WTC11 (cell line): Measurements from ENCODE around the gene PDXP. TPM values are rescaled to one million over a fixed set of nuclear protein-coding genes. Genes with fewer than 3 reads are reported as not detected.

Source experiments
- ATF1 ChIP-seq: sonication (generic); formaldehyde crosslinking; IDR thresholded peaks from 2 replicates; pipeline ENCODE4 v1.8.1; 2023; ENCODE audit warnings: mild to moderate bottlenecking, moderate library complexity, missing genetic modification reagents
- CREB1 ChIP-seq: sonication (generic); formaldehyde crosslinking; IDR thresholded peaks from 2 replicates; pipeline ENCODE4 v1.8.0; 2023; ENCODE audit warnings: mild to moderate bottlenecking, missing genetic modification reagents
- ELF4 ChIP-seq: sonication (generic); formaldehyde crosslinking; IDR thresholded peaks from 2 replicates; pipeline ENCODE4 v1.8.1; 2022; ENCODE audit warnings: low read depth, mild to moderate bottlenecking, moderate library complexity, missing genetic modification reagents
- EMX1 ChIP-seq: fragments of 250-450 bp; sonication (Bioruptor Pico); IDR thresholded peaks from 2 replicates; pipeline ENCODE4 v1.8.0; 2021; ENCODE audit warnings: mild to moderate bottlenecking
- ETV6 ChIP-seq: sonication (generic); formaldehyde crosslinking; IDR thresholded peaks from 2 replicates; pipeline ENCODE4 v1.8.1; 2022; ENCODE audit warnings: mild to moderate bottlenecking, missing genetic modification reagents
- FOXJ3 ChIP-seq: sonication (generic); formaldehyde crosslinking; IDR thresholded peaks from 2 replicates; pipeline ENCODE4 v1.9.0; 2021; ENCODE audit warnings: missing genetic modification reagents, mild to moderate bottlenecking, borderline replicate concordance
- FOXP1 ChIP-seq: sonication (generic); formaldehyde crosslinking; IDR thresholded peaks from 2 replicates; pipeline ENCODE4 v1.8.0; 2022; ENCODE audit warnings: missing genetic modification reagents, mild to moderate bottlenecking, moderate library complexity, borderline replicate concordance
- GRHL2 ChIP-seq: fragments of 250-450 bp; sonication (Bioruptor Pico); IDR thresholded peaks from 2 replicates; pipeline ENCODE4 v1.8.0; 2022; ENCODE audit warnings: mild to moderate bottlenecking, moderate library complexity; ENCODE audit not compliant: insufficient replicate concordance, severe bottlenecking
- GTF2I ChIP-seq: fragments of 250-450 bp; sonication (Bioruptor Pico); conservative IDR thresholded peaks from 2 replicates; pipeline ENCODE4 v1.4.0; 2021; ENCODE audit warnings: mild to moderate bottlenecking
- IRF2 ChIP-seq: sonication (generic); formaldehyde crosslinking; IDR thresholded peaks from 2 replicates; pipeline ENCODE4 v1.8.0; 2022; ENCODE audit warnings: low read depth, missing genetic modification reagents, borderline replicate concordance
- MXD4 ChIP-seq: fragments of 250-450 bp; sonication (Bioruptor Pico); IDR thresholded peaks from 2 replicates; pipeline ENCODE4 v1.8.0; 2021; ENCODE audit warnings: mild to moderate bottlenecking, moderate library complexity, borderline replicate concordance
- MYBL2 ChIP-seq: sonication (generic); formaldehyde crosslinking; IDR thresholded peaks from 2 replicates; pipeline ENCODE4 v1.8.1; 2023; ENCODE audit warnings: mild to moderate bottlenecking, moderate library complexity, missing genetic modification reagents
- NFATC4 ChIP-seq: fragments of 250-450 bp; sonication (Bioruptor Pico); IDR thresholded peaks from 2 replicates; pipeline ENCODE4 v1.9.0; 2021; ENCODE audit warnings: mild to moderate bottlenecking
- NFE2L1 ChIP-seq: sonication (generic); formaldehyde crosslinking; IDR thresholded peaks from 2 replicates; pipeline ENCODE4 v1.8.1; 2023; ENCODE audit warnings: missing genetic modification reagents
- NFYB ChIP-seq: sonication (generic); formaldehyde crosslinking; conservative IDR thresholded peaks from 2 replicates; pipeline ENCODE4 v1.8.0; 2022; ENCODE audit warnings: low read depth, missing genetic modification reagents
- NR1H2 ChIP-seq: sonication (generic); formaldehyde crosslinking; IDR thresholded peaks from 2 replicates; pipeline ENCODE4 v1.9.0; 2021; ENCODE audit warnings: mild to moderate bottlenecking, moderate library complexity, missing genetic modification reagents
- NR2C2 ChIP-seq: sonication (generic); formaldehyde crosslinking; IDR thresholded peaks from 2 replicates; pipeline ENCODE4 v1.8.0; 2022; ENCODE audit warnings: mild to moderate bottlenecking, missing genetic modification reagents
- PRRX2 ChIP-seq: fragments of 250-450 bp; sonication (Bioruptor Pico); IDR thresholded peaks from 2 replicates; pipeline ENCODE4 v1.8.0; 2021; ENCODE audit warnings: mild to moderate bottlenecking
- RELA ChIP-seq: sonication (generic); formaldehyde crosslinking; IDR thresholded peaks from 2 replicates; pipeline ENCODE4 v1.8.1; 2022; ENCODE audit warnings: missing genetic modification reagents, mild to moderate bottlenecking, borderline replicate concordance
- SOX15 ChIP-seq: fragments of 250-450 bp; sonication (Bioruptor Pico); IDR thresholded peaks from 2 replicates; pipeline ENCODE4 v1.9.0; 2021; ENCODE audit warnings: mild to moderate bottlenecking
- TEAD4 ChIP-seq: sonication (generic); formaldehyde crosslinking; IDR thresholded peaks from 2 replicates; pipeline ENCODE4 v1.8.0; 2022; ENCODE audit warnings: mild to moderate bottlenecking, missing genetic modification reagents
- TP53 ChIP-seq: sonication (generic); formaldehyde crosslinking; IDR thresholded peaks from 2 replicates; pipeline ENCODE4 v1.8.1; 2023; ENCODE audit warnings: mild to moderate bottlenecking, missing genetic modification reagents
- ZNF121 ChIP-seq: sonication (generic); formaldehyde crosslinking; IDR thresholded peaks from 2 replicates; pipeline ENCODE4 v1.8.0; 2023; ENCODE audit warnings: missing genetic modification reagents
- ZNF138 ChIP-seq: sonication (generic); formaldehyde crosslinking; conservative IDR thresholded peaks from 2 replicates; pipeline ENCODE4 v1.8.1; 2022; ENCODE audit warnings: mild to moderate bottlenecking, moderate library complexity, missing genetic modification reagents
- ZNF396 ChIP-seq: fragments of 250-450 bp; sonication (Bioruptor Pico); IDR thresholded peaks from 2 replicates; pipeline ENCODE4 v1.8.0; 2021; ENCODE audit warnings: mild to moderate bottlenecking, moderate library complexity, borderline replicate concordance
- total RNA-seq: library from RNA; stranded (reverse); gene quantifications from 3 replicates; pipeline ENCODE4 v1.2.3, GENCODE V29; 2021
- TF ChIP-seq, protein P1 (sequence below): sonication (generic); formaldehyde crosslinking; IDR thresholded peaks from 2 replicates; pipeline ENCODE4 v1.8.0; 2022; ENCODE audit warnings: missing genetic modification reagents
- TF ChIP-seq, protein P2 (sequence below): sonication (generic); formaldehyde crosslinking; IDR thresholded peaks from 2 replicates; pipeline ENCODE4 v1.8.1; 2023; ENCODE audit warnings: mild to moderate bottlenecking, missing genetic modification reagents, moderate library complexity
- TF ChIP-seq, protein P3 (sequence below): fragments of 250-450 bp; sonication (Bioruptor Pico); IDR thresholded peaks from 2 replicates; pipeline ENCODE4 v1.9.0; 2021; ENCODE audit warnings: mild to moderate bottlenecking
- TF ChIP-seq, protein P4 (sequence below): sonication (generic); formaldehyde crosslinking; IDR thresholded peaks from 2 replicates; pipeline ENCODE4 v1.8.1; 2023; ENCODE audit warnings: mild to moderate bottlenecking, missing genetic modification reagents, moderate library complexity
- TF ChIP-seq, protein P5 (sequence below): sonication (generic); formaldehyde crosslinking; IDR thresholded peaks from 2 replicates; pipeline ENCODE4 v1.8.0; 2022; ENCODE audit warnings: mild to moderate bottlenecking, missing genetic modification reagents
- TF ChIP-seq, protein P6 (sequence below): sonication (generic); formaldehyde crosslinking; IDR thresholded peaks from 2 replicates; pipeline ENCODE4 v1.8.0; 2023; ENCODE audit warnings: mild to moderate bottlenecking, missing genetic modification reagents

Gene PDXP
- total RNA-seq, 1 experiment from 2014 or later: 36.1 TPM

DNA sequence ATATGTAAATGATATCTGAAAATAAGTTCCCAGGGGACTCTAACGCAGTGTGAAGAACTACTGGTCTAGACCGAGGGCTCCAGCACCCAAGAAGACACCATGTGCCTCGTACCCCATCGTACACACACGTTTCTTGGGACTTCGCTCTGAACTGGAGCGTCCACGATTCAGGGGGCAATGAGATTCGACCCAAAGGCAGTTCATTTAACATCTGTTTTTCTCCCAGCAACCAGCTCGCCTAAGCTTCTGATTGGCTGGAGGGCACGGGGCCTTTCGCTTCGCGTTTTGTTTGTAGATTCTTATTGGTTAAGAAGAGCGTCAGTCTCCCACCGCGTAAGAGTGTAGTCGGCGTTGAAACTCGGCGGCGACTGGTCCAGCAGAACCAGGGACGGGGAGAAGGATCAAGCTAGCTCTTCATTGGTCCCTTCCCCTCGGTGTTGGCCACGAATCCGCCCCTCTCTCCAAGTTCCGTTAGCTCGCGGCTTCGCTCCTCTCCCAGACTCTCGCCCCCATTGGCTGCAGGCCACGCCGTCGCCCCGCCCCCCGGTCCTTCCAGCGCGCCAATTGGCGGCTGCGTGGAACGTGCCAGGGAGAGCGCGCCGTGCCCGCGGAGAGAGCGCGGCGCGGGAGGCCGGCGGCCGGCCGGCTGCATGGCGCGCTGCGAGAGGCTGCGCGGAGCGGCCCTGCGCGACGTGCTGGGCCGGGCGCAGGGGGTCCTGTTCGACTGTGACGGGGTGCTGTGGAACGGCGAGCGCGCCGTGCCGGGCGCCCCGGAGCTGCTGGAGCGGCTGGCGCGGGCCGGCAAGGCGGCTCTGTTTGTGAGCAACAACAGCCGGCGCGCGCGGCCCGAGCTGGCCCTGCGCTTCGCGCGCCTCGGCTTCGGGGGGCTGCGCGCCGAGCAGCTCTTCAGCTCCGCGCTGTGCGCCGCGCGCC is at the start of gene PDXP (continued):
- TF ChIP-seq NFATC4 (no peak), MYBL2 (CRISPR knock-in tag) (peak; percentile 53; the same call in 1 of the 2 replicates), ZNF396 (no peak), MXD4 (no peak), RELA (CRISPR knock-in tag) (no peak), NR2C2 (CRISPR knock-in tag) (no peak), TP53 (CRISPR knock-in tag) (no peak), ZNF121 (CRISPR knock-in tag) (no peak), NFE2L1 (no peak), SOX15 (CRISPR knock-in tag) (no peak), ZNF138 (no peak), NFYB (CRISPR knock-in tag) (peak; percentile 95), GRHL2 (no peak), EMX1 (CRISPR knock-in tag) (no peak), CREB1 (CRISPR knock-in tag) (no peak), IRF2 (CRISPR knock-in tag) (no peak), NR1H2 (CRISPR knock-in tag) (no peak), ELF4 (CRISPR knock-in tag) (no peak), TEAD4 (CRISPR knock-in tag) (no peak), PRRX2 (CRISPR knock-in tag) (no peak), ATF1 (CRISPR knock-in tag) (no peak), GTF2I (CRISPR knock-in tag) (no peak), FOXP1 (CRISPR knock-in tag) (peak; percentile 77), ETV6 (CRISPR knock-in tag) (peak; percentile 80), FOXJ3 (CRISPR knock-in tag) (no peak)
- TF ChIP-seq, protein P1, sequence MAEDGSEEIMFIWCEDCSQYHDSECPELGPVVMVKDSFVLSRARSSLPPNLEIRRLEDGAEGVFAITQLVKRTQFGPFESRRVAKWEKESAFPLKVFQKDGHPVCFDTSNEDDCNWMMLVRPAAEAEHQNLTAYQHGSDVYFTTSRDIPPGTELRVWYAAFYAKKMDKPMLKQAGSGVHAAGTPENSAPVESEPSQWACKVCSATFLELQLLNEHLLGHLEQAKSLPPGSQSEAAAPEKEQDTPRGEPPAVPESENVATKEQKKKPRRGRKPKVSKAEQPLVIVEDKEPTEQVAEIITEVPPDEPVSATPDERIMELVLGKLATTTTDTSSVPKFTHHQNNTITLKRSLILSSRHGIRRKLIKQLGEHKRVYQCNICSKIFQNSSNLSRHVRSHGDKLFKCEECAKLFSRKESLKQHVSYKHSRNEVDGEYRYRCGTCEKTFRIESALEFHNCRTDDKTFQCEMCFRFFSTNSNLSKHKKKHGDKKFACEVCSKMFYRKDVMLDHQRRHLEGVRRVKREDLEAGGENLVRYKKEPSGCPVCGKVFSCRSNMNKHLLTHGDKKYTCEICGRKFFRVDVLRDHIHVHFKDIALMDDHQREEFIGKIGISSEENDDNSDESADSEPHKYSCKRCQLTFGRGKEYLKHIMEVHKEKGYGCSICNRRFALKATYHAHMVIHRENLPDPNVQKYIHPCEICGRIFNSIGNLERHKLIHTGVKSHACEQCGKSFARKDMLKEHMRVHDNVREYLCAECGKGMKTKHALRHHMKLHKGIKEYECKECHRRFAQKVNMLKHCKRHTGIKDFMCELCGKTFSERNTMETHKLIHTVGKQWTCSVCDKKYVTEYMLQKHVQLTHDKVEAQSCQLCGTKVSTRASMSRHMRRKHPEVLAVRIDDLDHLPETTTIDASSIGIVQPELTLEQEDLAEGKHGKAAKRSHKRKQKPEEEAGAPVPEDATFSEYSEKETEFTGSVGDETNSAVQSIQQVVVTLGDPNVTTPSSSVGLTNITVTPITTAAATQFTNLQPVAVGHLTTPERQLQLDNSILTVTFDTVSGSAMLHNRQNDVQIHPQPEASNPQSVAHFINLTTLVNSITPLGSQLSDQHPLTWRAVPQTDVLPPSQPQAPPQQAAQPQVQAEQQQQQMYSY (CRISPR knock-in tag): 0 out of 2 replicates have a peak, but pooled peaks have one; percentile 18
- TF ChIP-seq, protein P2, sequence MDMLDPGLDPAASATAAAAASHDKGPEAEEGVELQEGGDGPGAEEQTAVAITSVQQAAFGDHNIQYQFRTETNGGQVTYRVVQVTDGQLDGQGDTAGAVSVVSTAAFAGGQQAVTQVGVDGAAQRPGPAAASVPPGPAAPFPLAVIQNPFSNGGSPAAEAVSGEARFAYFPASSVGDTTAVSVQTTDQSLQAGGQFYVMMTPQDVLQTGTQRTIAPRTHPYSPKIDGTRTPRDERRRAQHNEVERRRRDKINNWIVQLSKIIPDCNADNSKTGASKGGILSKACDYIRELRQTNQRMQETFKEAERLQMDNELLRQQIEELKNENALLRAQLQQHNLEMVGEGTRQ (CRISPR knock-in tag): peak; percentile 60; the same call in 1 of the 2 replicates
- TF ChIP-seq, protein P3, sequence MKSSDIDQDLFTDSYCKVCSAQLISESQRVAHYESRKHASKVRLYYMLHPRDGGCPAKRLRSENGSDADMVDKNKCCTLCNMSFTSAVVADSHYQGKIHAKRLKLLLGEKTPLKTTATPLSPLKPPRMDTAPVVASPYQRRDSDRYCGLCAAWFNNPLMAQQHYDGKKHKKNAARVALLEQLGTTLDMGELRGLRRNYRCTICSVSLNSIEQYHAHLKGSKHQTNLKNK (CRISPR knock-in tag): no peak
- TF ChIP-seq, protein P4, sequence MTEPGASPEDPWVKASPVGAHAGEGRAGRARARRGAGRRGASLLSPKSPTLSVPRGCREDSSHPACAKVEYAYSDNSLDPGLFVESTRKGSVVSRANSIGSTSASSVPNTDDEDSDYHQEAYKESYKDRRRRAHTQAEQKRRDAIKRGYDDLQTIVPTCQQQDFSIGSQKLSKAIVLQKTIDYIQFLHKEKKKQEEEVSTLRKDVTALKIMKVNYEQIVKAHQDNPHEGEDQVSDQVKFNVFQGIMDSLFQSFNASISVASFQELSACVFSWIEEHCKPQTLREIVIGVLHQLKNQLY: no peak
- TF ChIP-seq, protein P5, sequence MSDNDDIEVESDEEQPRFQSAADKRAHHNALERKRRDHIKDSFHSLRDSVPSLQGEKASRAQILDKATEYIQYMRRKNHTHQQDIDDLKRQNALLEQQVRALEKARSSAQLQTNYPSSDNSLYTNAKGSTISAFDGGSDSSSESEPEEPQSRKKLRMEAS: peak; percentile 81; the same call in 1 of the 2 replicates
- TF ChIP-seq, protein P6, sequence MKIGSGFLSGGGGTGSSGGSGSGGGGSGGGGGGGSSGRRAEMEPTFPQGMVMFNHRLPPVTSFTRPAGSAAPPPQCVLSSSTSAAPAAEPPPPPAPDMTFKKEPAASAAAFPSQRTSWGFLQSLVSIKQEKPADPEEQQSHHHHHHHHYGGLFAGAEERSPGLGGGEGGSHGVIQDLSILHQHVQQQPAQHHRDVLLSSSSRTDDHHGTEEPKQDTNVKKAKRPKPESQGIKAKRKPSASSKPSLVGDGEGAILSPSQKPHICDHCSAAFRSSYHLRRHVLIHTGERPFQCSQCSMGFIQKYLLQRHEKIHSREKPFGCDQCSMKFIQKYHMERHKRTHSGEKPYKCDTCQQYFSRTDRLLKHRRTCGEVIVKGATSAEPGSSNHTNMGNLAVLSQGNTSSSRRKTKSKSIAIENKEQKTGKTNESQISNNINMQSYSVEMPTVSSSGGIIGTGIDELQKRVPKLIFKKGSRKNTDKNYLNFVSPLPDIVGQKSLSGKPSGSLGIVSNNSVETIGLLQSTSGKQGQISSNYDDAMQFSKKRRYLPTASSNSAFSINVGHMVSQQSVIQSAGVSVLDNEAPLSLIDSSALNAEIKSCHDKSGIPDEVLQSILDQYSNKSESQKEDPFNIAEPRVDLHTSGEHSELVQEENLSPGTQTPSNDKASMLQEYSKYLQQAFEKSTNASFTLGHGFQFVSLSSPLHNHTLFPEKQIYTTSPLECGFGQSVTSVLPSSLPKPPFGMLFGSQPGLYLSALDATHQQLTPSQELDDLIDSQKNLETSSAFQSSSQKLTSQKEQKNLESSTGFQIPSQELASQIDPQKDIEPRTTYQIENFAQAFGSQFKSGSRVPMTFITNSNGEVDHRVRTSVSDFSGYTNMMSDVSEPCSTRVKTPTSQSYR (CRISPR knock-in tag): no peak
